CD4-positive, alpha-beta T cell treated with Interleukin-17A for 4 hours (primary cell): ENCODE measurements around the gene KCNB1.
A peak's percentile ranks its signal among the peaks of the same experiment; 100 is the strongest.
"Not testable (repeated sequence)": the region's sequence is repeated elsewhere in the genome, so short reads cannot be mapped to it uniquely, and the experiment has no call there.

Source experiments
- DNase-seq: peaks from one replicate; pipeline ENCODE4 v3.0.0-alpha.2; 2020; ENCODE audit warnings: mixed read lengths

KCNB1 gene

DNA sequence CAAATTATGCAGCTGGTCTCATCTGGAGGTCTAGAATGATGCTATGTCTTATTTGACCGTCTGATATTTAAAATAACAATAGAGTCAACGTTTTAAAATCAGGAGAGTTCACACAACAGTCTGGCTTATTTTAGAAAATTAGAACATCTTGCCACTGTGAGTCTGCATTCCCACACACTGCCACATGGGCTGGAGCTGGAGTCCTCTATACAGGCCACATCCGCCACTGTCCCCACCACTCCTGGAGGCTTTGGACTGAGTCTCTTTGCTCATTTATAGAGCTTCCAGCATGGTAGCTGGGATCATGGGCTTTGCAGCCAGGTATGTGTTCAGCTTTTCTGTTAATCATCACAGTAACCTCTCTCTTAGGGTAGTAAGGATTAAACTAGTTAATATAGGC lies 135.8 kb downstream of the KCNB1 start:
- DNase-seq: no peak

- DNase-seq: no peak
These were observed 136.9 kb downstream of the KCNB1 start for GRCh38 chr20:49345524-49345923.

DNA sequence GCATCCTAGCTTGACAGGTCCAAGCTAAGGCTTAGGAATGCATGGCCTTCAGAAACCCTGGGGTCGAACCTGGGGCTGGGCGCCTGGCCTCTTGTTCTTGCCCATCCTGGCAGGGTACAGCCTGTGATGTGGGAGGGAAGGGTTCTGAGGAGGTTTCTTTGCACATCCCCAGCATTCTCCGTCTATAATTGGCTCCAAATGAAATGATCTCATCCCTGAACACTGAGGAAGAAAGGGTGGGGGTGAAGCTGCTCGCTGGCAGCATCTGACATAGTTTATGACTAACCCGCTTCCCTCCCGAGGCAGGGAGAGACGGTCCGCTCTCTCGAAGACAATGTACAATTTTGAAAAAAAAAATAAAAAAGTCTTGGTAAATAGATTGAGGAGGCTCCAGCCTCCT lies 137.5 kb downstream of the KCNB1 start:
- no peak for DNase-seq

DNA sequence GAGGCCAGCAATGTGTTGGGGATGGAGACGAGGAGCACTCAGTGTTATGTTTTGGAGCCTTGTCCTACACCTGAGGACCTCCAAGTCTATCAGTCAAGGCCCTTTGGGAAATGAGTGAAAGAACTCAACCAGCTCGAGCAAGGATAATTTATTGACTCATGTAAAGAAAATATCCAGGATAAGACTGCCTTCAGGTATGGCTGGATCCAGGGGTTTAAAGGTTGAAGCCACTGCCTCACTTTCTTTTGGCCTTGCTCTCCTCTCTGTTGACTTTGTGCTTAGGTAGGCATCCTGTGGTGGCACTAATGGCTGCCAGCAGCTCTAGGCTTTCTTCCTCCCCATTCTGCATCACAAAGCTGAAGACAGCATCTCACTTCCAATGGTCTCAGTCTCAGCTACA lies 138.3 kb downstream of the KCNB1 start:
- no peak for DNase-seq

DNA sequence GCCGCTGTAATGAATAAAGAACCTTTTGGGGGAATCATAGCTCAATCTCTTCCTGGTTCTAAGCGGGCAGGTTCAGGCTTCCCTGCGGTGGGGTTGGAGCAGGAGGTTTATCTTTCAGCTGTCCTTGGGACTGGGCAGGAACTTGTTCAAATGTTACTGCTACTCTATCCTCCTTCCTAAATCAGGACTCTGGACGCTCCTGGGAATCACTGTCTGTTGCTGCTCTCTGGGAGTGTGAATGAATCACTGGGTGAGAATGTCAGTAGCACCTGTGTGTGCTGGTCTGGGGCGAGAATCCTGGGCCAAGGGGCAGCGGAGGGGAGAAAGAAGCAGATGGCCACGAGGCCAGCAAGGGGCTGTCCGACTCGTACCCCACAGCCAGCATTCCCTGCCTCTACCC lies 139.2 kb downstream of the KCNB1 start:
- no peak for DNase-seq

GRCh38 chr20:49340161-49340966 lies 142.1 kb downstream of the KCNB1 start:
- DNase-seq: no peak

DNA sequence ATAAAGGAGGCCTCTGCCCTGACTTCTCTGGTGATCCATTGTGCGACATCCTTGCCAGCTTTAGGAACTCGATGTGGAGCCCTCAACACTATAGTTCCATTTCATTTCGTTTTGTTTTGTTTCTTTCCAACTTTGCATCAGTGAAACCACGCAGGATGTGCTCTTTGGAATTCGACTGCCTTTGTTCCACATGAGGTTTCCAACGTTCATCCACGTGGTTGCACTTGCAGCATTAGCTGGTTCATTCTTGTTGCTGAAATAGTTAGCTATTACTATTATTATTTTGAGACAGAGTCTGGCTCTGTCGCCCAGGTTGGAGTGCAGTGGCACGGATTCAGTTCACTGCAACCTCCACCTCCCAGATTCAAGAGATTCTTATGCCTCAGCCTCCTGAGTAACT lies 143.3 kb downstream of the KCNB1 start:
- DNase-seq: no peak

DNA sequence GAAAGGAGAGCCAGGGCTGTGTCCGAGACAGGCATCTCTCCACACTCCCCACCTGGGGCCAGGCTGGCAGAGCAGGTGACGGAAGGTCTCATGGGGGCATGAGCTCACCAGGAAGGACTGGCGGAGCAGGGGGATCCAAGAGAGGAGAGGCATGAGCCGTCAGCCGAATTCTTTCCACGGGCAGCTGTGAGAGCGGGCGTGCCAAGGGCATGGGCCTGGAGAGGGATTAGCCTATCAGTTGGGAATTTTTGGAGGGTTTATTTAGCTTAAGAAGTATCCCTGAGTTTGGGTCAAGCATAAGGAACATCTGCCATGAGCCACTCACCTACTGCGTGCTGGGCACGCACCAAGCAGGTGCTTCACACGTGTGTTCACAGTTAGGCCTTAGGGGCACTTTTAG lies 144.4 kb downstream of the KCNB1 start:
- no peak for DNase-seq

DNA sequence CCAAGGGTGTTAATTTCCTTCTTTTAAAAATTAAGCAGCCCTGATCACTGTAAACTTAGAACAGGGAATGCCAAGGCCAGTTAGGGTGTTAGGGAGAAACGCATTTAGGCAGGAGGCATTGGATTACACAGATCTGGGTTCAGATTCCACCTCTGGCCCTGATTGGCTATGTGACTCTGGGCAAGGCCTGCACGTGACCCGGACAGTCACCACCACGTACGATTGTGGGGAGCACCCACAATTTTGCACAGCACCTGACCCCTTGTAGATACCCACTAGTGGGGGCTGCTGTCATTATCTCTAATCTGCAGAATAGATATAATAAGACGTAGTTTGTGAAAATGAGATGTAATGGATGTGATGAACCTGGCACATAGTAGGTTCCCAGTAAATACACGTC lies 145.1 kb downstream of the KCNB1 start:
- DNase-seq: no peak

GRCh38 chr20:49336786-49337185 lies 145.7 kb downstream of the KCNB1 start:
- DNase-seq: no peak

DNA sequence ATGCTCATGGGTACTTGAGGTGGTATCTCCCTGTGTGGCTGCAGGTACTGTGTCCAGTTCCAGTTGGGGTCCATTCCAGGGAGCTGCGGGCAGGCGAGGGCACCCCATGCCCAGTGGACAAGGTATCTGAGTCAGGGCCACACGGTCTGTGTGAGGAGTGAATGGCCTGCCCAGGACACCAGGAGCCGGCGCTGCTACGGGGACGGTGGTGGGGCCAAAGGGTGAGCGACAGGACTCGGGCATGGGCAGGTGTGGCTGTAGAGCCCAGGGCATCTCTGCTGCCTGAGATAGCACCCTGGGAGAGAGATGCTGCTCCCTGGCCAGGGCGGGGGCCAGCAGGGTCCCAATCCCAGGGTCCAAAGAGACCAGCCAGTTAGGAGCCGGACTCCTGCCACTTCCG lies 147.0 kb downstream of the KCNB1 start:
- DNase-seq: no peak

- DNase-seq: no peak
These were observed 151.5 kb downstream of the KCNB1 start for GRCh38 chr20:49330701-49331615.

DNA sequence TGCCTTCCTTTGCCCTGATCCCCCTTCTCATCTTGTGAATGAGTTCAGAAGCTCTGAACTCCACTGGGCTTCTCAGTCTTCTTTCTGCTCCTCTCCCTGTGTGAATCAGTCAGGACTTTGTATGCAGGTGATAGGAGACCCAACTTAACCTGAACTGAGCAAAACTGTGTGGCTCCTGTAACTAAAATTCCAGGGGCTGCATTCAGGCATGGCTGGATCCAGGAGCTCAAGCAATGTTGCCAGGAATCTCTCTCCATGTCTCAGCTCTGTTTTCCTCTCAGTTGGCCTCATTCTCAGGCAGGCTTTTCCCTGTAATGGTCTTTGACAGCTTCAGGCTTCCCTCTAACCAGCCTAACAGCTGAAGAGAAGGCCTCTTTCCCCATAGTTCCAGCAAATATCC lies 153.7 kb downstream of the KCNB1 start:
- DNase-seq: no peak

GRCh38 chr20:49326026-49326425 lies 156.4 kb downstream of the KCNB1 start:
- DNase-seq: no peak

GRCh38 chr20:49324306-49324705 lies 158.2 kb downstream of the KCNB1 start:
- no peak for DNase-seq

- peak; percentile 29 for DNase-seq
These were observed 158.7 kb downstream of the KCNB1 start for GRCh38 chr20:49323622-49324238.

DNA sequence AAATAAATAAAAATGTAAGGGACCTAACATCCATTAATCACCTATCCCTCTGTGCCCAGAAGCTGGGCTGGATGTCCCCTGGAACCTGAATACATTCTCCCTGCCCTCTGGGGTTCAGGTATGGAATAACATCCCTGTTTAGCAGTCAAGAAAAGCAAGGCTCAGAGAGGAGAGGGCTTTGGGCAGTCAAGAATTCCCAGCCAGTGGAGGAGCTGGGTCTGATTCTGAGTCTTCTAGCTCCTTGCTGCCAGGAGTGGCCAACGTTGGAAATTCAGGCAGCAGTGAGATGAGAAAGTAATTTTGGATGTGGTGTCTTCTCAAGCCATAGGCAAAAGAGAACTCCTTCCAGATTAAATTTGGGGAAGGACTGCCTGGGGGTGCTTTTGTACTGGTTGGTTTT lies 162.0 kb downstream of the KCNB1 start:
- DNase-seq: no peak

- DNase-seq: no peak
These were observed 163.2 kb downstream of the KCNB1 start for GRCh38 chr20:49319208-49319809.

- DNase-seq: peak; percentile 50
These were observed 163.8 kb downstream of the KCNB1 start for GRCh38 chr20:49318430-49319207.

- no peak for DNase-seq
These were observed 164.4 kb downstream of the KCNB1 start for GRCh38 chr20:49318091-49318429.

DNA sequence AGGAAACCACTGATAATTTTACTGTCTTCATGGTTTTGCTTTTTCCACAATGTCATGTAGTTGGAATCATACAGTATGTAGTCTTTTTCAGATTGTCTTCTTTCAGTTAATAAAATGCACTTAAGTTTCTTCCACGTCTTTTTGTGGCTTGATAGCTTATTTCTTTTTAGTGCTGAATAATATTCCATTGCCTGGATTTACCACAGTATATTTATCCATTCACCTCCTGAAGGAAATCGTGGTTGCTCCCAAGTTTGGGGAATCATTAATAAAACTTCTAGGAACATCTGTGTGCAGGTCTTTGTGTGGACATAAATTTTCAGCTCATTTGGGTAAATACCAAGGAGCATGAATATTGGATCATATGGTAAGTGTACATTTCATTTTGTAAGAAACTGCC lies 165.8 kb downstream of the KCNB1 start:
- DNase-seq: no peak

- DNase-seq: no peak
These were observed 166.9 kb downstream of the KCNB1 start for GRCh38 chr20:49315580-49315979.

DNA sequence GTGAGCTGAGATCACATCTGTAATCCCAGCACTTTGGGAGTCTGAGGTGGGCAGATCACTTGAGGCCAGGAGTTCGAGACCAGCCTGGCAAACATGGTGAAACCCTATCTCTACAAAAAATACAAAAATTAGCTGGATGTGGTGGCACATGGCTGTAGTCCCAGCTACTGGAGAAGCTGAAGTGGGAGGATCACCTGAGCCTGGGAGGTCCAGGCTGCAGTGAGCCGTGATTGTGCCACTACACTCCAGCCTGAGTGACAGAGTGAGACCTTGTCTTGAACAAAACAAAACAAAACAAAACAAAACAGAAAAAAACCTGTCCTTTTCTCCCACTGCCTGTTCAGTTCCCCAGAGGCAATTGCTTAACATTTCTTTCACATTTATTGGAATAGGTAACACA lies 168.4 kb downstream of the KCNB1 start:
- not testable (repeated sequence) for DNase-seq
